SK-N-SH treated with all-trans-retinoic acid at 6 μM for 48 hours (cell line): ENCODE measurements around the gene SPATS2L.

Experiments used
- ATAC-seq: fragments of 200-7000 bp; cut with Tn5 transposase; 3 replicates; pipeline ENCODE4 v1.9.1; 2020; ENCODE audit warnings: mild to moderate bottlenecking, moderate library complexity
- ARNTL ChIP-seq: fragments of 450-650 bp; formaldehyde crosslinking; IDR thresholded peaks from 2 replicates; pipeline ENCODE4 v1.5.0; 2020; ENCODE audit warnings: low read depth, mild to moderate bottlenecking, moderate library complexity, borderline replicate concordance
- BACH2 ChIP-seq: fragments of 250-450 bp; sonication (Bioruptor Pico); IDR thresholded peaks from 2 replicates; pipeline ENCODE4 v1.9.0; 2021; ENCODE audit warnings: mild to moderate bottlenecking, borderline replicate concordance
- CSDC2 ChIP-seq: fragments of 250-450 bp; sonication (Bioruptor Pico); IDR thresholded peaks from 2 replicates; pipeline ENCODE4 v1.5.0; 2020; ENCODE audit warnings: mild to moderate bottlenecking, moderate library complexity
- ESRRG ChIP-seq: fragments of 250-450 bp; sonication (Bioruptor Pico); IDR thresholded peaks from 2 replicates; pipeline ENCODE4 v1.6.1; 2021; ENCODE audit warnings: mild to moderate bottlenecking
- GLIS3 ChIP-seq: fragments of 250-450 bp; sonication (Bioruptor Pico); IDR thresholded peaks from 2 replicates; pipeline ENCODE4 v1.5.0; 2020; ENCODE audit warnings: mild to moderate bottlenecking, moderate library complexity
- ISL1 ChIP-seq: fragments of 250-450 bp; sonication (Bioruptor Pico); IDR thresholded peaks from 2 replicates; pipeline ENCODE4 v2.1.2; 2022; ENCODE audit warnings: mild to moderate bottlenecking, moderate library complexity
- OSR1 ChIP-seq: fragments of 250-450 bp; sonication (Bioruptor Pico); IDR thresholded peaks from 2 replicates; pipeline ENCODE4 v1.8.0; 2022; ENCODE audit warnings: moderate library complexity, mild to moderate bottlenecking, inconsistent platforms
- PATZ1 ChIP-seq: fragments of 250-450 bp; sonication (Bioruptor Pico); IDR thresholded peaks from 2 replicates; pipeline ENCODE4 v1.8.0; 2020; ENCODE audit warnings: mild to moderate bottlenecking, moderate library complexity, borderline replicate concordance
- PPARA ChIP-seq: fragments of 250-450 bp; sonication (Bioruptor Pico); IDR thresholded peaks from 2 replicates; pipeline ENCODE4 v1.5.0; 2020; ENCODE audit warnings: mild to moderate bottlenecking, borderline replicate concordance
- RARB ChIP-seq: fragments of 250-450 bp; sonication (Bioruptor Pico); IDR thresholded peaks from 2 replicates; pipeline ENCODE4 v1.8.0; 2021; ENCODE audit warnings: mild to moderate bottlenecking, moderate library complexity
- TCF4 ChIP-seq: fragments of 250-450 bp; sonication (Bioruptor Pico); IDR thresholded peaks from 2 replicates; pipeline ENCODE4 v1.8.0; 2021; ENCODE audit warnings: mild to moderate bottlenecking, moderate library complexity, borderline replicate concordance
- TOX ChIP-seq: fragments of 250-450 bp; sonication (Bioruptor Pico); IDR thresholded peaks from 2 replicates; pipeline ENCODE4 v1.8.0; 2021; ENCODE audit warnings: mild to moderate bottlenecking, moderate library complexity, borderline replicate concordance
- ZC3H10 ChIP-seq: fragments of 250-450 bp; sonication (Bioruptor Pico); IDR thresholded peaks from 2 replicates; pipeline ENCODE4 v1.5.1; 2021; ENCODE audit warnings: mild to moderate bottlenecking, moderate library complexity
- ZFP3 ChIP-seq: fragments of 250-450 bp; sonication (Bioruptor Pico); IDR thresholded peaks from 2 replicates; pipeline ENCODE4 v1.5.0; 2020; ENCODE audit warnings: mild to moderate bottlenecking, moderate library complexity
- ZFP30 ChIP-seq: fragments of 450-650 bp; formaldehyde crosslinking; IDR thresholded peaks from 2 replicates; pipeline ENCODE4 v1.5.0; 2022; ENCODE audit warnings: mild to moderate bottlenecking, moderate library complexity
- ZNF565 ChIP-seq: fragments of 450-650 bp; formaldehyde crosslinking; conservative IDR thresholded peaks from 2 replicates; pipeline ENCODE4 v1.5.0; 2020; ENCODE audit warnings: low read depth, mild to moderate bottlenecking, moderate library complexity
- ZNF70 ChIP-seq: fragments of 450-650 bp; formaldehyde crosslinking; IDR thresholded peaks from 2 replicates; pipeline ENCODE4 v1.5.0; 2020; ENCODE audit warnings: mild to moderate bottlenecking, moderate library complexity
- ZNF8 ChIP-seq: fragments of 450-650 bp; formaldehyde crosslinking; IDR thresholded peaks from 2 replicates; pipeline ENCODE4 v1.5.0; 2020; ENCODE audit warnings: mild to moderate bottlenecking, moderate library complexity
- TF ChIP-seq, protein P1 (sequence below): fragments of 250-450 bp; sonication (Bioruptor Pico); IDR thresholded peaks from 2 replicates; pipeline ENCODE4 v1.8.0; 2021; ENCODE audit warnings: low read depth, mild to moderate bottlenecking, moderate library complexity, borderline replicate concordance
- TF ChIP-seq, protein P2 (sequence below): fragments of 250-450 bp; sonication (Bioruptor Pico); IDR thresholded peaks from 2 replicates; pipeline ENCODE4 v1.5.0; 2020; ENCODE audit warnings: mild to moderate bottlenecking, moderate library complexity
- TF ChIP-seq, protein P3 (sequence below): fragments of 250-450 bp; sonication (Bioruptor Pico); IDR thresholded peaks from 2 replicates; pipeline ENCODE4 v1.5.1; 2020; ENCODE audit warnings: low read depth, mild to moderate bottlenecking, moderate library complexity

Gene SPATS2L

GRCh38 chr2:200471928-200472645 lies 165.6 kb downstream of the SPATS2L start:
- no peak for TF ChIP-seq BACH2
- TF ChIP-seq, protein P1, sequence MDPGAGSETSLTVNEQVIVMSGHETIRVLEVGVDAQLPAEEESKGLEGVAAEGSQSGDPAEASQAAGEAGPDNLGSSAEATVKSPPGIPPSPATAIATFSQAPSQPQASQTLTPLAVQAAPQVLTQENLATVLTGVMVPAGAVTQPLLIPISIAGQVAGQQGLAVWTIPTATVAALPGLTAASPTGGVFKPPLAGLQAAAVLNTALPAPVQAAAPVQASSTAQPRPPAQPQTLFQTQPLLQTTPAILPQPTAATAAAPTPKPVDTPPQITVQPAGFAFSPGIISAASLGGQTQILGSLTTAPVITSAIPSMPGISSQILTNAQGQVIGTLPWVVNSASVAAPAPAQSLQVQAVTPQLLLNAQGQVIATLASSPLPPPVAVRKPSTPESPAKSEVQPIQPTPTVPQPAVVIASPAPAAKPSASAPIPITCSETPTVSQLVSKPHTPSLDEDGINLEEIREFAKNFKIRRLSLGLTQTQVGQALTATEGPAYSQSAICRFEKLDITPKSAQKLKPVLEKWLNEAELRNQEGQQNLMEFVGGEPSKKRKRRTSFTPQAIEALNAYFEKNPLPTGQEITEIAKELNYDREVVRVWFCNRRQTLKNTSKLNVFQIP (CRISPR knock-in tag): no peak
- TF ChIP-seq ZNF565: no peak
- no peak for TF ChIP-seq PATZ1
- no peak for TF ChIP-seq GLIS3 (CRISPR knock-in tag)
- TF ChIP-seq ISL1 (CRISPR knock-in tag): no peak
- no peak for TF ChIP-seq OSR1 (CRISPR knock-in tag)
- no peak for TF ChIP-seq ESRRG (CRISPR knock-in tag)
- TF ChIP-seq ZNF70: no peak
- TF ChIP-seq ZNF8 (CRISPR knock-in tag): no peak
- no peak for TF ChIP-seq ZFP30 (CRISPR knock-in tag)
- no peak for TF ChIP-seq PPARA
- no peak for TF ChIP-seq ZC3H10 (CRISPR knock-in tag)
- TF ChIP-seq, protein P2, sequence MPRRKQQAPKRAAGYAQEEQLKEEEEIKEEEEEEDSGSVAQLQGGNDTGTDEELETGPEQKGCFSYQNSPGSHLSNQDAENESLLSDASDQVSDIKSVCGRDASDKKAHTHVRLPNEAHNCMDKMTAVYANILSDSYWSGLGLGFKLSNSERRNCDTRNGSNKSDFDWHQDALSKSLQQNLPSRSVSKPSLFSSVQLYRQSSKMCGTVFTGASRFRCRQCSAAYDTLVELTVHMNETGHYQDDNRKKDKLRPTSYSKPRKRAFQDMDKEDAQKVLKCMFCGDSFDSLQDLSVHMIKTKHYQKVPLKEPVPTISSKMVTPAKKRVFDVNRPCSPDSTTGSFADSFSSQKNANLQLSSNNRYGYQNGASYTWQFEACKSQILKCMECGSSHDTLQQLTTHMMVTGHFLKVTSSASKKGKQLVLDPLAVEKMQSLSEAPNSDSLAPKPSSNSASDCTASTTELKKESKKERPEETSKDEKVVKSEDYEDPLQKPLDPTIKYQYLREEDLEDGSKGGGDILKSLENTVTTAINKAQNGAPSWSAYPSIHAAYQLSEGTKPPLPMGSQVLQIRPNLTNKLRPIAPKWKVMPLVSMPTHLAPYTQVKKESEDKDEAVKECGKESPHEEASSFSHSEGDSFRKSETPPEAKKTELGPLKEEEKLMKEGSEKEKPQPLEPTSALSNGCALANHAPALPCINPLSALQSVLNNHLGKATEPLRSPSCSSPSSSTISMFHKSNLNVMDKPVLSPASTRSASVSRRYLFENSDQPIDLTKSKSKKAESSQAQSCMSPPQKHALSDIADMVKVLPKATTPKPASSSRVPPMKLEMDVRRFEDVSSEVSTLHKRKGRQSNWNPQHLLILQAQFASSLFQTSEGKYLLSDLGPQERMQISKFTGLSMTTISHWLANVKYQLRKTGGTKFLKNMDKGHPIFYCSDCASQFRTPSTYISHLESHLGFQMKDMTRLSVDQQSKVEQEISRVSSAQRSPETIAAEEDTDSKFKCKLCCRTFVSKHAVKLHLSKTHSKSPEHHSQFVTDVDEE: no peak
- no peak for TF ChIP-seq CSDC2 (CRISPR knock-in tag)
- TF ChIP-seq ZFP3 (CRISPR knock-in tag): no peak
- TF ChIP-seq TOX: no peak
- TF ChIP-seq, all 23 proteins: peak for 0
- no peak for ATAC-seq

DNA sequence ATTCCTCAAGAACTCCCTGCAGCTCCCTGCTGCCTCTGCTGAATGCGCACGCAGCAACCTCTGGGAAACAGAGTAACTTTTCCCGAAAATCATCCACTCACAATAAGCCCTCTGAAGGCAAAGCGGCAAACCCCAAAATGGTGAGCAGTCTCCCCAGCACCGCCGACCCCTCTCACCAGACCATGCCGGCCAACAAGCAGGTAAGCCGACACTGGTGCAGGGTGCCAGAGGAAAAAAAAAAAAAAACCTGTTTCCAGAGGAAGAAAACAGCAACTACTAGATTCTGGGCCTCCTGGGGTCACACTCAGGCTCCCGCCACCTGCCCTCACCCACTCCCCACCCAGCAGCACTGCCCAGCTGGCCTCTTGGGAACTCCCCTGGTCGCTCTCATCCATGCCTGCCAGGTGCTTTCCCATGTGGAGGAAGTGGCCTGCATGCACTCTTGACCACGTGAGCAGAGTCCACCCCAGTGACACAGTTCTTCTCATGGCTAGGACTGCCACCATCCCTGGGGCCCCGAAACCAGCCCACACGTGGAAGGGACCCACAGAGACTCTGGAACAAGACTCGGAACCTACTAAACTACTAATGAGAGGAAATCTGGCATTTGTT lies 166.5 kb downstream of the SPATS2L start:
- TF ChIP-seq TCF4 (no peak), ARNTL (CRISPR knock-in tag) (no peak), RARB (CRISPR knock-in tag) (no peak), ZNF8 (CRISPR knock-in tag) (no peak), BACH2 (no peak)
- TF ChIP-seq, protein P2: no peak
- ATAC-seq: no peak

- ATAC-seq: no peak
- TF ChIP-seq, protein P3, sequence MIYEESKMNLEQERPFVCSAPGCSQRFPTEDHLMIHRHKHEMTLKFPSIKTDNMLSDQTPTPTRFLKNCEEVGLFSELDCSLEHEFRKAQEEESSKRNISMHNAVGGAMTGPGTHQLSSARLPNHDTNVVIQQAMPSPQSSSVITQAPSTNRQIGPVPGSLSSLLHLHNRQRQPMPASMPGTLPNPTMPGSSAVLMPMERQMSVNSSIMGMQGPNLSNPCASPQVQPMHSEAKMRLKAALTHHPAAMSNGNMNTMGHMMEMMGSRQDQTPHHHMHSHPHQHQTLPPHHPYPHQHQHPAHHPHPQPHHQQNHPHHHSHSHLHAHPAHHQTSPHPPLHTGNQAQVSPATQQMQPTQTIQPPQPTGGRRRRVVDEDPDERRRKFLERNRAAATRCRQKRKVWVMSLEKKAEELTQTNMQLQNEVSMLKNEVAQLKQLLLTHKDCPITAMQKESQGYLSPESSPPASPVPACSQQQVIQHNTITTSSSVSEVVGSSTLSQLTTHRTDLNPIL (CRISPR knock-in tag): no peak
- no peak for TF ChIP-seq PPARA
- no peak for TF ChIP-seq RARB (CRISPR knock-in tag)
- TF ChIP-seq, protein P2: no peak
- no peak for TF ChIP-seq ISL1 (CRISPR knock-in tag)
- no peak for TF ChIP-seq ZNF70
- TF ChIP-seq CSDC2 (CRISPR knock-in tag): no peak
- no peak for TF ChIP-seq ARNTL (CRISPR knock-in tag)
- no peak for TF ChIP-seq ZNF565
- TF ChIP-seq ZNF8 (CRISPR knock-in tag): no peak
- TF ChIP-seq TOX: no peak
- TF ChIP-seq PATZ1: no peak
These were observed 169.3 kb downstream of the SPATS2L start for GRCh38 chr2:200475795-200476194.
